ENCODE measurements around the gene PTPN7. TPM values are rescaled to one million over a fixed set of nuclear protein-coding genes. Genes with fewer than 3 reads are reported as not detected.
"Not testable (repeated sequence)": the region's sequence is repeated elsewhere in the genome, so short reads cannot be mapped to it uniquely, and the experiment has no call there.

The PTPN7 gene
- total RNA-seq, 2 donors from 2014 or later = 1.3 to 1.9 TPM

DNA sequence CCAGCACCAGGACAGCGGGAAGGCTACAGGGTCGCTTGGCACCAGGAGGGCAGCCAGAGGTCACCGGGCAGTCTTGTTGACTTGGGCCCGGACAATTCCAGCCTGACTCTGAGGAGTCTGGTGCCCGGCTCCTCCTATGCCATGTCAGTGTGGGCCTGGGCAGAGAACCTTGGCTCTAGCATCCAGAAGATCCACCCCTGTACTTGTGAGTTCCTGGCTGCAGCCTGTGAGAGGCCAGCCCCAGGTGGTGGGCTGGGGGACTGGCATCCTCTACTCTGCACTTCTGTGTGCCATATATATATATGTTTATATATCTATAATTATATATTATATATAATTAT is 11.6 kb upstream of the PTPN7 start:
- ATAC-seq = no peak
- intact Hi-C loops (cut with DNase I) = no loop called here
- DNase-seq = no peak

- DNase-seq = no peak
- intact Hi-C loops (cut with DNase I) = no loop called here
- no peak for ATAC-seq
Observed at GRCh38 chr1:202171292-202172014, 11.1 kb upstream of the PTPN7 start.

GRCh38 chr1:202170726-202171125 is 10.3 kb upstream of the PTPN7 start:
- ATAC-seq = no peak
- intact Hi-C loops (cut with DNase I) = no loop called here
- DNase-seq = no peak

DNA sequence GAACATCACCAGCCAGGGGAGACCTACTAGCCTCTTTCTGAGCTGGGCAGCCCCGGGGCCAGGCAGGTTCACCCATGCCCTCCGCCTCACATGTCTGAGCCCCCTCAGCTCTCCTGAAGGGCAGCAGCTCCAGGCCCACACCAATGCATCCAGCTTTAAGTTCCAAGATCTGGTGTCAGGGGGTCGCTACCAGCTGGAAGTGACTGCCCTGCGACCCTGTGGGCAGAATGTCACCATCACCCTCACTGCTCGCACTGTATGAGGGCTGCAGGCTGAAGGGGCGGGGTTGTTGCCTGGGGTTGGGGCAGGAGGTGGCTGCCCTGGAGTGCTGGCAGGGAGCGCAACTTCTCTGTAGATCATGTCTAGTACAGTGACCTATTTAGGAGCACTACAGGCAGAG is 8.5 kb upstream of the PTPN7 start:
- ATAC-seq (no peak), DNase-seq (no peak)
- intact Hi-C loops (cut with DNase I) = no loop called here

GRCh38 chr1:202167708-202168415 is 7.5 kb upstream of the PTPN7 start:
- peak in 1 of 2 donors; percentile 29 for ATAC-seq
- no peak for DNase-seq
- intact Hi-C loops (cut with DNase I) = no loop called here

DNA sequence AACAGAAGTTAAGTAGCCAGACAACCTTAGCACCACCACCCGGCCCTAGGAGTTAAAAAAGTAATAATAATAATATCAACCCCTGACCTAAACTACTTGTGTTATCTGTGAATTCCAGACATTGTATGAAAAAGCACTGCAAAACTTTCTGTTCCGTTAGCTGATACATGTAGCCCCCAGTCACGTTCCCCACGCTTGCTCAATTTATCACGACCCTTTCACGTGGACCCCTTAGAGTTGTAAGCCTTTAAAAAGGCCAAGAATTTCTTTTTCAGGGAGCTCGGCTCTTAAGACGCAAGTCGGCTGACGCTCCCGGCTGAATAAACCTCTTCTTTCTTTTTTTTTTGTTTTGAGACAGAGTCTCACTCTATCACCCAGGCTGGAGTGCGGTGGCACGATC is 6.7 kb upstream of the PTPN7 start:
- DNase-seq; ATAC-seq; intact Hi-C loops (cut with DNase I): not testable (repeated sequence)

DNA sequence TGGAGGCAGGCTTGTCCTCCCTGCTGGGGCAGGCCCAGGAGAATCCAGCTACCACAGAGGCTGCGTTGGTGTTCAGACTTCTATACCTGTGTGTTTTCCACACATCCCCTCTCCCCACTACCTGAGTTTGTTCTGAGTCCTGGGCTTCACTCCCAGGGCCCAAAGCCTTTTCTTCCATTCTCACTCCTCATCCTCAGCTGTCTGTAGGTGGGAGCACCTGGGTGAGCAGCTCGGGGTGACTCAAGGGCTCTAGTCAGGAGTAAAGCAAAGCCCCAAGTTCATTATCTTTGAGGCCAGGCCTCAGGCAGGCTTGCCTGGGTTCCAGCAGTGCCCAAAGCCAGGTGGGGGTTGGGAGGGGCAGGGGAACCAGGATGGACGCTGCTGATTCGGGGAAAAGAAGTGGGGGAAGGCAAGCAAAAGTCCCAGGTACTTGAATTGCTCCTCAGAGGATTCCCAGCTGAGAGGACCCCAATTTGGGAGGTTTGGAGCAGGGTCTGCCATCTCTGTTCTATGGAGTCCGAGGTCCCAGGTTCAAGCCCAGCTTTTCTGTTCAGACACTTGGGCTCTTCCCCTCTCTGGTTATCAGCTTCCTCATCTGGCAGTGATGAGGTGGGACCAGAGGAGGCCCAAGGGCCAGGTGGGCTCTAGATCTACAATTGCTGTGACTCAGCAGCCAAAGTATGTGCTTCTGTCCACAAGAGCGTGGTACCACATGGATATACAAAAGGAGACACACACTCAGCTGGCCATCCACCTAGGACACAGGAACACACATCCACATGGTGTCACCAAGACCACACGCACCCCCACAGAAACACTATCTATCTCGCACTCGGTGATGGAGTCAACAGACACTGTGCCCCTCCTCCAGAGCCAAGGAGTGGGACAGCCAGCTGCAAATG is 5.8 kb upstream of the PTPN7 start:
- DNase-seq (no peak), ATAC-seq (no peak)
- intact Hi-C loops (cut with DNase I) = no loop called here

GRCh38 chr1:202165267-202165941 is 5.0 kb upstream of the PTPN7 start:
- DNase-seq = no peak
- intact Hi-C loops (cut with DNase I) = no loop called here
- ATAC-seq = no peak

- DNase-seq = no peak
- ATAC-seq = no peak
- intact Hi-C loops (cut with DNase I) = no loop called here
Observed at GRCh38 chr1:202164271-202165037, 4.1 kb upstream of the PTPN7 start.

GRCh38 chr1:202163281-202164270 is 3.2 kb upstream of the PTPN7 start:
- intact Hi-C loops (cut with DNase I) = no loop called here
- no peak for ATAC-seq
- no peak for DNase-seq

DNA sequence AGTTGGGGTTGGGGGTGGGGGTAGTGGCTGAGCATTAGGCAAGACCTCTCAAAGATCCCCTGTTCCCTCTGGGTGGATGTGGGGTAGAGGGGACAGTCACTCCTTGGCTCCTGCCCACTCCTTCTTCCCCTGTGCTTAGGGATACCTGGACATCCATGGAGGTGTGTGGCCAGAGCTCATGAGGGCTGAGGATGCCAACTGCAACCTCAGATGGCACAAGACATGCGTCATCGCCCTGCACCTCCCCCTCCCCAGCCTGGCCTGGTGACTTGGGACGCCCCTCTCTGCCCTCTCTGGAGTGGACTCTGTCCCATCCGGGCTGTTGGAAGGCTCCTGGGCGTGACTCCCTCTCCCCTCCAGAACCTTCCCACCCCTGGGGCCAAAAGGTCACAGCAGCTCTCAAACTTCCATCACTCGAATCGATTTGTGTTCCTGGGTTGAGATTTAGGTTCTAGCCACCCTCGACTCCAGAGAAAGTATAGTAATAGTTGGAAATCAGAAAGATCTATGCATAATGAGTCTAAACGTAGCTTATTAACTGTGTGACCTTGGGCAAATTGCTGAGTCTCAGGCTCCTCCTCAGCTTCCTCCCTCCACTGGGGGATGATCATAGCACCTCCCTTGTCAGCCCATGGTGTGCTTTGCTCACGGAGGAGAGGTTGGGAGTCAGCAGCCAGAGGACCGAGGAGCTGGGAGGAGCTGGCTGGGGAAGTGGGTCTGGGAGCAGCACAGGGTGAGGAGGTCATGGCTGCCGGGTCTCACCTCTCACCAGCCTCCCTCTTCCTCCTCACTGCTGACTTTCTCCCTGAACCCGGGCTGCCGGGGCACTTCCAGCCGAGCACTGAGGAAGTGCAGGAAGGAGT is 2.2 kb upstream of the PTPN7 start:
- ATAC-seq (peak in 1 of 2 donors; percentile 8), DNase-seq (no peak)
- intact Hi-C loops (cut with DNase I) = no loop called here

- DNase-seq (no peak), ATAC-seq (peak in 1 of 2 donors; percentile 10)
- intact Hi-C loops (cut with DNase I) = no loop called here
Observed at GRCh38 chr1:202162047-202162417, 1.6 kb upstream of the PTPN7 start.

- DNase-seq (no peak), ATAC-seq (no peak)
- intact Hi-C loops (cut with DNase I) = no loop called here
Observed at GRCh38 chr1:202161151-202162046, 997 bp upstream of the PTPN7 start.

DNA sequence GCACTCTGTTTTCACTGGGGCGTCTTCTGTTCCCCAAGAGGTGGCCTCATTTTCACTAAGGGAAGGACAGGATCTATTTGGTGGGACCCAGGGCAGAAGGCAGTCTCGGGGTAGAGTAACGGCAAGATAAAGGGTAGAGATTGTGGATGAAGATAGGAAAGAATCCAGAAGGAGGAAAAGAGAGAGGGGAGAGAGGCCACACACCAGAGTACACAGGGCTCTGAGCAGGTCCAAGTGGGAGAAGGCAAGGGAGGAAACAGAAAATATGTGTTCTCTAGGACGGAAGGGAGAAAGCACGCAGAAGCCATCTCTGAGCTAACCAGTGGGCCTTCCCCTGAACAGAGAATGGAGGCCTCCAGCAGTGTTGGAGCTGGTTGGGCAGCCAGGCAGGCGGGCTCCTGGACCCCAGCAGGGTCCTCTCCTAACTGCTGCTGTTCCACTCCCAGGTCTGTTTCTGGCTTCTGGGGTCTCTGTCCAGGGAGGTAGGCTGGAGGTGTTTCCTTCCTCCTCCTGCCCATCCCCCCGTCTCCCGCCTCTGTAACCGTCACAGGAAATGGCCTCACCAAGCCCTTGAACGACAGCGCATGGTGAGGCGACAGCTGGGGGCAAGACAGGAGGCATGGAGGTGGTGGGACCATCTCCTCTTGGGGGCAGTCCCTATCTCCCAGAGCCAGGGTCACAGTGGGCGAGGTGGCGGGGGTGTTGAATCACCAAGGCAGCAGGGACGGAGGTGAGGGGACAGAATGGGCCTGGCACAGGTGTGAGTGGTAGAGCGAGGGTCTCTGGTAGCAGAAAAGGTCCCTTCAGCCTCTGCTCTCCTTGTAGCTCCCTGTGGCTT is 649 bp downstream of the PTPN7 start:
- intact Hi-C loops (cut with DNase I) = no loop called here
- DNase-seq (no peak), ATAC-seq (no peak)
